ENCODE measurements around the gene CHRDL2. TPM values are rescaled to one million over a fixed set of nuclear protein-coding genes. Genes with fewer than 3 reads are reported as not detected.

The CHRDL2 gene
- total and polyA plus RNA-seq, 2 experiments from 2014 or later, result not detected

- no peak for DNase-seq
- Histone ChIP-seq H4K20me1 (ENCODE audit: insufficient read depth) (no peaks in the 10 kb centered on the region), H3K27ac (no peak overlapping the region), H3K4me3 (no peak overlapping the region), H3K4me2 (ENCODE audit: unreplicated experiment) (no peak overlapping the region), H3K36me3 (ENCODE audit: low read depth) (no peaks in the 10 kb centered on the region), H3K79me2 (ENCODE audit: insufficient read depth) (no peaks in the 10 kb centered on the region), H2AFZ (no peak overlapping the region), H3K9me3 (ENCODE audit: low read depth) (no peaks in the 10 kb centered on the region), H3K4me1 (ENCODE audit: insufficient read depth) (peaks cover 6% of the 10 kb centered on the region; the same call in 1 of the 2 replicates), H3K9ac (no peak overlapping the region), H3F3A (ENCODE audit: insufficient read depth) (no peaks in the 10 kb centered on the region), H3K9me2 (ENCODE audit: insufficient read depth) (no peaks in the 10 kb centered on the region), H3K27me3 (replicated peaks; ENCODE audit: insufficient read depth) (no peaks in the 10 kb centered on the region; the same call in 1 of the 2 replicates)
- WGBS, 2 experiments (ENCODE audit: low coverage in 1 of 2, low lambda C conversion rate in 2 of 2, missing lambda C conversion rate in 2 of 2), result 51 to 61% methylated on average over 4 of the region's 4 CpGs
- in situ Hi-C loops (cut with MboI), result loop anchor here (10.0 kb wide), 1 partner anchor 259 kb away; no protein-coding TSS in a partner anchor
- TF ChIP-seq EZH2phosphoT487 (IDR thresholded peaks at IDR 0.05; ENCODE audit: insufficient read depth, low read depth), result no peak
- no peak for TF ChIP-seq EZH2 (IDR thresholded peaks at IDR 0.05; ENCODE audit: insufficient read depth, poor library complexity, severe bottlenecking)
These were observed 17.5 kb downstream of the CHRDL2 start for GRCh38 chr11:74713686-74714085.

DNA sequence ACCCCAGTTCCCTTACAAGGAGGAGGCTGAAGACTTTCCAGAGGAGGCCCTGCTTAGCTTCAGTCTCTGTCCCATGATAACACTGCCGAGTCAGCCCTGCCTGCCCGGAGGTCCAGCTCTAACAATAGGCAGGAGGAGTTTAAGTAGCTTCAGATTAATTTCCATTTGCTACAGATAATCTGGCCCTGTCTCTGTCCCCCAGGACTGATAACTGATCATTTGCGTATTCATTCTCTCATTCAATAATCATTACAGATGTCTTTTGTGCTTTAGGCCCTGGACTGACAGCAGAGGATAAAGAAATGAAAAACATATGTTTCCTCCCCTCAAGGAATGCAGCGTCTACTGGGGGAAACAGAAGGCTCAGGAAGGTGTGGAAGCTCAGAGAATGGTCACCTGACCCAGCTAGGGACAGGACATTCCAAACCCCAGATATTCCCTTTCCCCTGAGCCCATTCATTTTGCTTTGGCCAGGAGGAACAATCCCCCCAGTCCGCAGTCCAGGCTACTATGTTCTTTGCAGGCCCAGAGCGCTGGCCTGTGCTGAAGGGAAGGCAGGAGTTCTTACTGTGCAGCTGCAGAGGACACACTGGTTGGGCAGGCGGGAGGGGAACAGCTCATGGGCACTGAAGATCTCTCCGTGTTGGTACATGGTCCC lies 20.8 kb downstream of the CHRDL2 start:
- Histone ChIP-seq H3K27ac (no peak overlapping the region), H3K4me3 (no peak overlapping the region), H3K9me2 (ENCODE audit: insufficient read depth) (no peaks in the 10 kb centered on the region), H3K79me2 (ENCODE audit: insufficient read depth) (no peaks in the 10 kb centered on the region), H2AFZ (peak overlapping the region; percentile 58), H3K9me3 (ENCODE audit: low read depth) (no peaks in the 10 kb centered on the region), H3K4me2 (ENCODE audit: unreplicated experiment) (no peak overlapping the region), H3K4me1 (ENCODE audit: insufficient read depth) (peaks cover 6% of the 10 kb centered on the region; the same call in 1 of the 2 replicates), H3K36me3 (ENCODE audit: low read depth) (no peaks in the 10 kb centered on the region), H3F3A (ENCODE audit: insufficient read depth) (no peaks in the 10 kb centered on the region), H3K27me3 (replicated peaks; ENCODE audit: insufficient read depth) (no peaks in the 10 kb centered on the region), H3K9ac (no peak overlapping the region), H4K20me1 (ENCODE audit: insufficient read depth) (no peaks in the 10 kb centered on the region)
- peak; percentile 72 for DNase-seq
- WGBS, 2 experiments (ENCODE audit: low coverage in 1 of 2, low lambda C conversion rate in 2 of 2, missing lambda C conversion rate in 2 of 2), result 34% methylated on average over 8 of the region's 8 CpGs
- in situ Hi-C loops (cut with MboI), result loop anchor here (10.0 kb wide), 1 partner anchor 256 kb away; no protein-coding TSS in a partner anchor
- no peak for TF ChIP-seq EZH2phosphoT487 (IDR thresholded peaks at IDR 0.05; ENCODE audit: insufficient read depth, low read depth)
- TF ChIP-seq EZH2 (IDR thresholded peaks at IDR 0.05; ENCODE audit: insufficient read depth, poor library complexity, severe bottlenecking), result no peak

GRCh38 chr11:74709175-74709574 lies 22.1 kb downstream of the CHRDL2 start:
- Histone ChIP-seq H3K4me3 (no peak overlapping the region), H3K9me3 (ENCODE audit: low read depth) (no peaks in the 10 kb centered on the region), H3K36me3 (ENCODE audit: low read depth) (no peaks in the 10 kb centered on the region), H3K4me1 (ENCODE audit: insufficient read depth) (peaks cover 6% of the 10 kb centered on the region; the same call in 1 of the 2 replicates), H3K4me2 (ENCODE audit: unreplicated experiment) (no peak overlapping the region), H2AFZ (no peak overlapping the region), H3K79me2 (ENCODE audit: insufficient read depth) (no peaks in the 10 kb centered on the region), H3K9me2 (ENCODE audit: insufficient read depth) (no peaks in the 10 kb centered on the region), H3K9ac (no peak overlapping the region), H3K27me3 (replicated peaks; ENCODE audit: insufficient read depth) (no peaks in the 10 kb centered on the region), H3F3A (ENCODE audit: insufficient read depth) (no peaks in the 10 kb centered on the region), H3K27ac (no peak overlapping the region), H4K20me1 (ENCODE audit: insufficient read depth) (no peaks in the 10 kb centered on the region)
- no peak for TF ChIP-seq EZH2 (IDR thresholded peaks at IDR 0.05; ENCODE audit: insufficient read depth, poor library complexity, severe bottlenecking)
- TF ChIP-seq EZH2phosphoT487 (IDR thresholded peaks at IDR 0.05; ENCODE audit: insufficient read depth, low read depth), result no peak
- DNase-seq, result no peak
- in situ Hi-C loops (cut with MboI), result no loop called here
- 81 to 82% methylated on average over 3 of the region's 3 CpGs for whole genome bisulfite sequencing, 2 experiments (ENCODE audit: low coverage in 1 of 2, low lambda C conversion rate in 2 of 2, missing lambda C conversion rate in 2 of 2)

DNA sequence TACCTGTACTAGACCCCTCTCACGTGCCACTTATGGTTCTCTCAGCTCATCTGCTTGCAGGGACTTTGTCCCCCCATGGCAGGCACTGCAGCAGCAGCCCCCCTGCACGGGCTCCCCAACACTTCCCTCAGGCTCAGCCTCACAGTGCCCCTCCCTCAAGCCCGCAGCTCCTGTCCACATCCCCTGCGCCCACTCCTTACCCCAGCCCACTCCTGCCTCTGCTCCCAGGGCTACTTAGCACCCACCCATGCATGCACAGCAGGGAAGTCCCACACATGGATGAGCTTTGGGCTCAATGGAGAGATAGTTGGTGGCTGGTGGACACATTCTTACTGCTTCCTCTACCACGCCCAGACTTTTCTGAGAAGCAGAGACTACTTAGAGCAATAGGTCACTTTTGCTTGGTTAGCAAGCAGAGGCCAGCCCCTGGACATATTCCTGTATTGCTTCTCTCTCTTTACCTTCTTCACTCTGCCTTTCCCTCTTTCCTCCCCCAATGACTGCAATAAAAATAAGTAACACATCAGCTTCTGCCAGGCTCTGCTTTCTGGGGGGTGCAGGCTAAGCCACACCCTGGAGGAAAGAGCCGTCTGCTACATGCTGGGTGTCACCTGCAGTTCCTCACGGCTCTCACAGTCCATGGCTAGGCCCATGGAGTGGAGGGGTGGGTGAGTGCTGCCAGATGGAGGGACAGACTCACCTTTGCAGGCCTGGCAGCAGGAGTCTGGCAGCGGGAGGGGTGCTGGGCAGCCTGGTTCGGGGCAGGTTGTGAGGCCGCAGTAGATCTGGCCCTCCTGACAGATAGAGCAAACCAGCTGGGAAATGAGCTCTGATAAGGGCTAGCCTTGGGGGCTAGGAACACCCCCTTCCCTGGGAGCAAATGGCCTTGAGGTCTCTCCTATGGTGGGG lies 23.4 kb downstream of the CHRDL2 start:
- Histone ChIP-seq H4K20me1 (ENCODE audit: insufficient read depth) (no peaks in the 10 kb centered on the region), H2AFZ (no peak overlapping the region), H3K27ac (no peak overlapping the region), H3K4me1 (ENCODE audit: insufficient read depth) (peaks cover 6% of the 10 kb centered on the region; the same call in 1 of the 2 replicates), H3K36me3 (ENCODE audit: low read depth) (no peaks in the 10 kb centered on the region), H3K9ac (no peak overlapping the region), H3K4me2 (ENCODE audit: unreplicated experiment) (no peak overlapping the region), H3K9me3 (ENCODE audit: low read depth) (no peaks in the 10 kb centered on the region), H3K79me2 (ENCODE audit: insufficient read depth) (no peaks in the 10 kb centered on the region), H3K9me2 (ENCODE audit: insufficient read depth) (no peaks in the 10 kb centered on the region), H3F3A (ENCODE audit: insufficient read depth) (no peaks in the 10 kb centered on the region), H3K27me3 (replicated peaks; ENCODE audit: insufficient read depth) (no peaks in the 10 kb centered on the region), H3K4me3 (no peak overlapping the region)
- in situ Hi-C loops (cut with MboI), result no loop called here
- TF ChIP-seq EZH2 (IDR thresholded peaks at IDR 0.05; ENCODE audit: insufficient read depth, poor library complexity, severe bottlenecking), result no peak
- TF ChIP-seq EZH2phosphoT487 (IDR thresholded peaks at IDR 0.05; ENCODE audit: insufficient read depth, low read depth), result no peak
- no peak for DNase-seq
- 86 to 87% methylated on average over 10 of the region's 10 CpGs for WGBS, 2 experiments (ENCODE audit: low coverage in 1 of 2, low lambda C conversion rate in 2 of 2, missing lambda C conversion rate in 2 of 2)

Measured in GM23248 (cell line).